A549 (cell line): ENCODE measurements around the gene GRIP2.

Source experiments
- CTCF ChIP-seq: fragments of >200 bp; sonication (Bioruptor Twin); formaldehyde crosslinking; IDR thresholded peaks from 3 replicates; pipeline ENCODE4 v1.5.1; 2016
- JUN ChIP-seq, 2 experiments: fragments of >200 bp; sonication (Bioruptor Twin); formaldehyde crosslinking; IDR thresholded peaks; 2 replicates in 1 of 2; 3 replicates in 1 of 2; pipeline ENCODE4 v1.6.1; 2016 to 2017
- NR3C1 ChIP-seq: fragments of >200 bp; sonication (Bioruptor Twin); formaldehyde crosslinking; IDR thresholded peaks from 3 replicates; pipeline ENCODE4 v1.6.1; 2017
- POLR2A ChIP-seq: IDR thresholded peaks from 2 replicates; pipeline ENCODE4 v1.6.1; 2012; ENCODE audit warnings: mild to moderate bottlenecking, low read length
- ZFP36 ChIP-seq: fragments of 450-650 bp; IDR thresholded peaks from 2 replicates; pipeline ENCODE4 v1.6.1; 2014; ENCODE audit warnings: borderline replicate concordance; ENCODE audit not compliant: partially characterized antibody
- TF ChIP-seq, protein P1 (sequence below): fragments of 200-600 bp; sonication (generic); IDR thresholded peaks from 2 replicates; pipeline ENCODE4 v1.6.1; 2016; ENCODE audit warnings: antibody characterized with exemption, mild to moderate bottlenecking, moderate library complexity
- TF ChIP-seq, protein P2 (sequence below): fragments of 250-450 bp; sonication (Bioruptor Pico); IDR thresholded peaks from 2 replicates; pipeline ENCODE4 v1.5.0; 2020; ENCODE audit warnings: low read depth, mild to moderate bottlenecking, moderate library complexity

GRCh38 chr3:14485981-14486380, 54.2 kb downstream of the GRIP2 start:
- TF ChIP-seq, protein P1, sequence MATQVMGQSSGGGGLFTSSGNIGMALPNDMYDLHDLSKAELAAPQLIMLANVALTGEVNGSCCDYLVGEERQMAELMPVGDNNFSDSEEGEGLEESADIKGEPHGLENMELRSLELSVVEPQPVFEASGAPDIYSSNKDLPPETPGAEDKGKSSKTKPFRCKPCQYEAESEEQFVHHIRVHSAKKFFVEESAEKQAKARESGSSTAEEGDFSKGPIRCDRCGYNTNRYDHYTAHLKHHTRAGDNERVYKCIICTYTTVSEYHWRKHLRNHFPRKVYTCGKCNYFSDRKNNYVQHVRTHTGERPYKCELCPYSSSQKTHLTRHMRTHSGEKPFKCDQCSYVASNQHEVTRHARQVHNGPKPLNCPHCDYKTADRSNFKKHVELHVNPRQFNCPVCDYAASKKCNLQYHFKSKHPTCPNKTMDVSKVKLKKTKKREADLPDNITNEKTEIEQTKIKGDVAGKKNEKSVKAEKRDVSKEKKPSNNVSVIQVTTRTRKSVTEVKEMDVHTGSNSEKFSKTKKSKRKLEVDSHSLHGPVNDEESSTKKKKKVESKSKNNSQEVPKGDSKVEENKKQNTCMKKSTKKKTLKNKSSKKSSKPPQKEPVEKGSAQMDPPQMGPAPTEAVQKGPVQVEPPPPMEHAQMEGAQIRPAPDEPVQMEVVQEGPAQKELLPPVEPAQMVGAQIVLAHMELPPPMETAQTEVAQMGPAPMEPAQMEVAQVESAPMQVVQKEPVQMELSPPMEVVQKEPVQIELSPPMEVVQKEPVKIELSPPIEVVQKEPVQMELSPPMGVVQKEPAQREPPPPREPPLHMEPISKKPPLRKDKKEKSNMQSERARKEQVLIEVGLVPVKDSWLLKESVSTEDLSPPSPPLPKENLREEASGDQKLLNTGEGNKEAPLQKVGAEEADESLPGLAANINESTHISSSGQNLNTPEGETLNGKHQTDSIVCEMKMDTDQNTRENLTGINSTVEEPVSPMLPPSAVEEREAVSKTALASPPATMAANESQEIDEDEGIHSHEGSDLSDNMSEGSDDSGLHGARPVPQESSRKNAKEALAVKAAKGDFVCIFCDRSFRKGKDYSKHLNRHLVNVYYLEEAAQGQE = no peak
- TF ChIP-seq JUN (IDR thresholded peaks at IDR 0.05) (no peak), CTCF (no peak), POLR2A (no peak), ZFP36 (no peak), NR3C1 (no peak)
- TF ChIP-seq, protein P2, sequence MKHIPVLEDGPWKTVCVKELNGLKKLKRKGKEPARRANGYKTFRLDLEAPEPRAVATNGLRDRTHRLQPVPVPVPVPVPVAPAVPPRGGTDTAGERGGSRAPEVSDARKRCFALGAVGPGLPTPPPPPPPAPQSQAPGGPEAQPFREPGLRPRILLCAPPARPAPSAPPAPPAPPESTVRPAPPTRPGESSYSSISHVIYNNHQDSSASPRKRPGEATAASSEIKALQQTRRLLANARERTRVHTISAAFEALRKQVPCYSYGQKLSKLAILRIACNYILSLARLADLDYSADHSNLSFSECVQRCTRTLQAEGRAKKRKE (CRISPR knock-in tag) = no peak
